A549 (cell line): ENCODE results near the gene AFMID.

ENCODE experiments used
- CBX8 ChIP-seq: fragments of 200-600 bp; sonication (generic); IDR thresholded peaks from 2 replicates; pipeline ENCODE4 v1.6.1; 2016
- CTCF ChIP-seq: fragments of >200 bp; sonication (Bioruptor Twin); formaldehyde crosslinking; IDR thresholded peaks from 3 replicates; pipeline ENCODE4 v1.5.1; 2016
- HES2 ChIP-seq: fragments of >200 bp; sonication (Bioruptor Twin); formaldehyde crosslinking; IDR thresholded peaks from 2 replicates; pipeline ENCODE4 v1.6.1; 2016
- JUN ChIP-seq, 2 experiments: fragments of >200 bp; sonication (Bioruptor Twin); formaldehyde crosslinking; IDR thresholded peaks; 2 replicates in 1 of 2; 3 replicates in 1 of 2; pipeline ENCODE4 v1.6.1; 2016 to 2017
- KDM1A ChIP-seq: fragments of 200-600 bp; sonication (generic); IDR thresholded peaks from 2 replicates; pipeline ENCODE4 v1.6.1; 2016; ENCODE audit warnings: low read depth, mild to moderate bottlenecking
- MAX ChIP-seq: IDR thresholded peaks from 2 replicates; pipeline ENCODE4 v1.6.1; 2012
- MAZ ChIP-seq: fragments of 150-350 bp; IDR thresholded peaks from 2 replicates; pipeline ENCODE4 v1.6.1; 2014; ENCODE audit warnings: antibody characterized with exemption, low read depth, low read length, borderline replicate concordance
- NR3C1 ChIP-seq: fragments of >200 bp; sonication (Bioruptor Twin); formaldehyde crosslinking; IDR thresholded peaks from 3 replicates; pipeline ENCODE4 v1.6.1; 2017
- POLR2A ChIP-seq: IDR thresholded peaks from 2 replicates; pipeline ENCODE4 v1.6.1; 2012; ENCODE audit warnings: mild to moderate bottlenecking, low read length
- RFX5 ChIP-seq: fragments of 450-650 bp; IDR thresholded peaks from 2 replicates; pipeline ENCODE4 v1.7.1; 2014; ENCODE audit warnings: antibody characterized with exemption, mild to moderate bottlenecking, moderate library complexity
- ZFP36 ChIP-seq: fragments of 450-650 bp; IDR thresholded peaks from 2 replicates; pipeline ENCODE4 v1.6.1; 2014; ENCODE audit warnings: borderline replicate concordance; ENCODE audit not compliant: partially characterized antibody

- TF ChIP-seq RFX5, result no peak
- TF ChIP-seq POLR2A, result no peak
- no peak for TF ChIP-seq CTCF
- TF ChIP-seq NR3C1, result no peak
- TF ChIP-seq HES2, result no peak
- TF ChIP-seq MAX, result no peak
- TF ChIP-seq ZFP36, result no peak
- no peak for TF ChIP-seq CBX8
- no peak for TF ChIP-seq MAZ
- TF ChIP-seq JUN (IDR thresholded peaks at IDR 0.05), result no peak
- TF ChIP-seq KDM1A, result no peak
Measured at GRCh38 chr17:78249074-78249817, 62.1 kb downstream of the AFMID start.
